ENCODE results near the gene CPNE7. TPM values are rescaled to one million over a fixed set of nuclear protein-coding genes. Genes with fewer than 3 reads are reported as not detected.
"Not testable (repeated sequence)": the region's sequence is repeated elsewhere in the genome, so short reads cannot be mapped to it uniquely, and the experiment has no call there.

The CPNE7 gene
- total RNA-seq, 1 donor from 2014 or later = 3.6 TPM

DNA sequence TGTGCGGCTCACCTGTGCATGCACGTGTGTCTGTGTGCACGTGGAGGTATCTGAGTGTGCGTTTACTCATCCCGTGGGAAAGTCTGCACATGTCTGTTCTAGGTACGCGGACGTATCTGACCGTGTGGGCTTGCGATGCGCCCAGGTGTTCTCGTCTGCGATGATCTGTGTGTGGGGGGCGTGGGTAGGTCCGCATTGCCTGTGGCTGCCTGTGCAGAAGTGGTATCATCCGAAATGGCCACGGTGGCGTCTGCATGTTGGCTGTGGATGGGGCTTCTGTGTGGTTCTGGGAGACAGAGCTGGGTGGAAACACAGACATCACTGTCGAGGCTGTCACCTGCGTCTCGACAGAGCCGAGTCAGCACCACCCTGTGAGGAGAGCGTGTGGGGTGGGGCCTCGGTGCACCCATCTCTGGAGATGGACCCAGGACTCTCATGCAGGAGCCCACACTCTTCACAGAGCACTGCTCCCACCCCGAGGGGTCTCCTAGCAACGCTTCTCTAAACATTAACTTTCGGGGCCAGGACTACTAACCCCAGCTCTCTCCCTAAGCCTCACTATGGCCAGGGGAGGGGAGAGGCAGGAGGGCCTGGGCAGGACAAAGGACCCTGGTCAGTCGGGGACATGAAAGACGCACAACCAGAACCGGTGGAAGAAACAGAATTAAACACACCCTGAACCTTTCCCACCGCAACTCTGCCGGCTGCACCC lies 46.3 kb downstream of the CPNE7 start:
- DNase-seq (ENCODE audit: low spot score) = no peak

DNA sequence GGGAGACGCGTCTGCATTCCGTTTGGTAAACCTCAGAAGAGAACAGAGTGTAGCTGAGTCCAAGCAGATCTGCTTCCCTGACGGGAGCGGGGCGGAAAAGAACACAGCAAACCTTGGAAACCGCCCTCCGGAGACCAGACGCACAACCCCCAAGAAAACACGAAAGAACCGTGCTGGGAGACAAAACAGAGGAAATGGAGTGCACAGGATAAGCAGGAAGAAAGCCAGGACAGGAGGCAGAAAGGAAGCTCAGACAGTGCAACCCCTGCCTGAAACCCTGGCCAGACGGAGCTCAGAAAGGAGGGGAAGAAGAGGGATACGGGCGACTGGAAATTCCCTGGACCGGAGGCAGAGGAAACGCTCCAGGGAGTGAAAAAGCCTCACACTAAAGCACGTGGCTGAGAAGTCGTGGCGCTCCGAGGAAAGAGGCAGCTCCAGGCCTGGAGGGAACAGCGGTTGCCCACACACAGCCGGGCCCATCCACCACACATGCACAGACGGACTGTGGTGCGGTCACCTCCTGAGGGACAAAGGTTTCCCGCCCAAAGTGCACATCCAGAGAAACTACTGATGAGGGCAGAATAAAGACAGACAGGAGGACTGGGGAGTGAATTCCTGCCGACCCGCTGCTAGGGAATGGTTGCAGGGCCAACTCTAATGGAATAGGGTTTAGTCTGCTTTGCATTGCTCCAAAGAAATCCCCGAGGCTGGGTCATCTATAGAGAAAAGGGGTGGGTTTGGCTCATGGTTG lies 48.1 kb downstream of the CPNE7 start:
- no peak for DNase-seq (ENCODE audit: low spot score)

DNA sequence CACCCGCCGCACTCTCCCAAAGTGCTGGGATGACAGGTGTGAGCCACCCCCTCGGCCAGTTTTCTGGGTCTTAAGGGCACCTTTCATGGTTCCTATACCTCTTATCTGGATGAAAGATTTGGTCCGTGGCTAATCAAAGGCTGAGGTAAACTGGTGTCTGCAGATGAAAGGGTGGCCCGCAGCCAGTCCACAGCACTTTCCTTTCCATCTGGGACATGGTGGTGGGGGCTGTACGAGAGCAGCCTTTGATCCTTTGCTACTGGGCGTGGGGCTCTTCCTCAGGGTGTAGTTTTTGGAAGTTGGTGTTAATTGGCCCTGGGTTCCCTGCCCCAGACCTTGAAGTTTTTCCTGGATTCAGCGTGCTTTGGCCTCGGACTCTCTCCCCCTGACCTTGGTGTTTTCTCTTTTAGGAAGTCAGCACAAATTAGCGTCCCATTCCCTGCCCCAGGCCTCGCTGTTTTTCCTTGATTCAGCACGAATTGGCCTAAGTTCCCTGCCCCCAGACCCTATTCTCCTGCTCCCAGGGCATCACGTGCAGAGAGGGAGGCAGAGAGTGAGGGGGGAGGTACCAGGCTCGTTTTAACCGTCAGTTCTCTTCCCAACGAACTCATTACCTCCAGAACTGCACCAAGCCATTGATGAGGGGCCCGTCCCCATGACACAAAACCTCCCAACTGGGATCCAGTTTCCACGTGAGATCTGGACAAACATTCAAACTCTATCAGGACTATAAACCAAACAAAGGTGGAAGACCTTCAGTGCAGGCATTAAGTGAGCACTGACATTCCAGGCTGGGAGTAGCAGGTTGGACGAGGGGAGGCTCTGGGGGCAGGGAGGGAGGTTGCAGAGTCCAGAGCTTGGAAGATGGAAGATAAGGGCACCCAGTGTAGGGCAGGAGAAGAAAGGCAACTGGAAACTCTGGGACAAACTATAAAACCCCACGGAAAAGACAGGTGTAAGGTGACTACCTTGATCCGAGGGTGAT lies 49.5 kb downstream of the CPNE7 start:
- DNase-seq (ENCODE audit: low spot score) = no peak

DNA sequence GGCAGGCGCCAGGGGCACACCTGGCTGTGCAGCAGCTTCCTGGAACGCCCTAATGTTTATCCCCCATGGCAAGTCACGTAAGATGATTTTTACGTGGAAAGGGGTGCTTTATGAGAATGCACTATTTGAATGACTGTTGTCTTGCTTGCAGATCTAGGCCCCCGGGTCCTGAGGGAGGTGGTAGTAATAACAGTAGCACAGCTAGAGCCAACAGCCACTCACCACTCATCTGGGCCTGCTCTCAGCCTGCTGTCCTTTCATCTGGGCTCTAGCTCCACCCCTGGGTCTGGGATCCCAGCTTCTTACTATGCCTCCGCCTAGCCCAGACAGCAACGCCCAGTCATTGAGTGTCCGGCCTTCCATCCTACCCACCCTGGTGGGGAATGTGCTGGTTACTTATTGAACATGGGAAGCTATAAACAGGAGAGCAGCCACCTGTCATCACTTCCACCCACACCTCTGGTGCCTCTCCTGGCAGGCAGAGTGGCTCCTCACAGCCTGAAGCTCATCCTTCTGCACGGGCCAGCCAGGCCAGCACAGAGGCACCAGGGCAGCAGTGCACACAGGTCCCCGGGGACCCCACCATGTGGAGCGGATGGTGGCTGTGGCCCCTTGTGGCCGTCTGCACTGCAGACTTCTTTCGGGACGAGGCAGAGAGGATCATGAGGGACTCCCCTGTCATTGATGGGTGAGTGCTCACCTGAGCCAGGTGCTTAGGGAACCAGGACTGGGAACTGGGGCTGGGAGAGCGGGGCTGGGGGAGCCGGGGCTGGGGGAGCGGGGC lies 54.5 kb downstream of the CPNE7 start:
- no peak for DNase-seq (ENCODE audit: low spot score)

DNA sequence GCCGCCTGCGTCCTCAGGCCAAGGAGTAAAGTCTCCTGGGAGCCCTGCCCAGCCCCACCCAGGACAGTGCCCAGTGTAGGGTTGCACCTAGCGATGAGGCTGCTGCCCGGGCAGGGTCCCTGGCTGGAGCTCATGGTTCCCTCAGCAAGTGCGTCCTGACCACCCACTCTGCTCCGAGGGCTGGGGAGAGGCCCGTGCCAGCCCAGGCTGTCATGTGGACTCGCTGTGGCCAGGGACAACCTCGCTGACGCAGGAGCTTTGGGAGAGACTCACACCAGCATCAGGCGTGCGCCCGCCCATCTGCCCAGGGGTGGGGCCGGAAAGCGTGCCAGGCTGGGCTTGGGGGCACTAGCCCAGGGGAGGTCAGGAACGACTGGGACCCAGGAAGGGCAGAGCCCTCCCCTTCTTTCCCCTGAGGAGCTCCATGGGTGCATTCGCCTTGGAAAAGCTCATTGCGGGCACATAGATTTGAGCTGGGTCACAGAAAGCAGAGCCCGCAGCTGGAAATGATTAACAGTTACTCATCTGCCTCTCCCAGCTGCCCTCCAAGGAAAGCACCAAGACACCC lies 57.6 kb downstream of the CPNE7 start:
- no peak for DNase-seq (ENCODE audit: low spot score)

DNA sequence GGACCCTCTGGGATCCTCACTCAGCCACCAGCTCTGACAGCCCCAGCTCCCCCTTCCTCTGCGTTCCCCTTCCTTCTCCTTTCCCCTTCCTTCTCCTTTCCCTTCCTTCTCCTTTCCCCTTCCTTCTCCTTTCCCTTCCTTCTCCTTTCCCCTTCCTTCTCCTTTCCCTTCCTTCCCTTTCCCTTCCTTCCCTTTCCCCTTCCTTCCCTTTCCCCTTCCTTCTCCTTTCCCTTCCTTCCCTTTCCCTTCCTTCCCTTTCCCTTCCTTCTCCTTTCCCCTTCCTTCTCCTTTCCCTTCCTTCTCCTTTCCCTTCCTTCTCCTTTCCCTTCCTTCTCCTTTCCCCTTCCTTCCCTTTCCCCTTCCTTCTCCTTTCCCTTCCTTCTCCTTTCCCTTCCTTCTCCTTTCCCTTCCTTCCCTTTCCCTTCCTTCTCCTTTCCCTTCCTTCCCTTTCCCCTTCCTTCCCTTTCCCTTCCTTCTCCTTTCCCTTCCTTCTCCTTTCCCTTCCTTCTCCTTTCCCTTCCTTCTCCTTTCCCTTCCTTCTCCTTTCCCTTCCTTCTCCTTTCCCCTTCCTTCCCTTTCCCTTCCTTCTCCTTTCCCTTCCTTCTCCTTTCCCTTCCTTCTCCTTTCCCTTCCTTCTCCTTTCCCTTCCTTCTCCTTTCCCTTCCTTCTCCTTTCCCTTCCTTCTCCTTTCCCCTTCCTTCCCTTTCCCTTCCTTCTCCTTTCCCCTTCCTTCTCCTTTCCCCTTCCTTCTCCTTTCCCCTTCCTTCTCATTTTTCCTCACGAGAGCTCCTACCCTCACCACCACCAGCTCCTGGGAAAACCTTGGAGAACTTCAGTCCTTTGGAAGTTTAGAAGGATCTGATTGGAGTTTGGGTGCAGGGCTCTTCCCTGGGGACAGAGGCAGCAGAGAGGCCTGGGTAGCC lies 59.2 kb downstream of the CPNE7 start:
- not testable (repeated sequence) for DNase-seq (ENCODE audit: low spot score)

DNA sequence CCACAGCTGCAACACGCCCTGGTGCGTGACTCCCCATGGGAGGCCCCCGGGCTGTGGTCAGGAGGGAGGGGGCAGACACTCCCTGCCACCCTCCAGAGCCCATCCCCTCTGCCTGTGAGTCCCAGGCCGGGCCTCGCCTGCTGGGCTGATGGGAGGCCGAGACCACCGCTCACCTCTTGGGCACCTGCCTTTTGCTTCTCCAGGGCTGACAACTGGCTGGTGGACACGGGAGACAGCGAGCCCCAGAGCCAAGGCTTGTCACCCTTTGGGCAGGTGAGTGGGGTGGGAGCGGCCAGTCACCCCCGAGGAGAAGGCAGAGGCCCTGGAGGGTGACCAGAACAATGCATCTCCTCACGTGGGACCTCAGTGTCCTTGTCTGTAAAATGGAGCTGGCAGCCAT lies 61.1 kb downstream of the CPNE7 start:
- no peak for DNase-seq (ENCODE audit: low spot score)

DNA sequence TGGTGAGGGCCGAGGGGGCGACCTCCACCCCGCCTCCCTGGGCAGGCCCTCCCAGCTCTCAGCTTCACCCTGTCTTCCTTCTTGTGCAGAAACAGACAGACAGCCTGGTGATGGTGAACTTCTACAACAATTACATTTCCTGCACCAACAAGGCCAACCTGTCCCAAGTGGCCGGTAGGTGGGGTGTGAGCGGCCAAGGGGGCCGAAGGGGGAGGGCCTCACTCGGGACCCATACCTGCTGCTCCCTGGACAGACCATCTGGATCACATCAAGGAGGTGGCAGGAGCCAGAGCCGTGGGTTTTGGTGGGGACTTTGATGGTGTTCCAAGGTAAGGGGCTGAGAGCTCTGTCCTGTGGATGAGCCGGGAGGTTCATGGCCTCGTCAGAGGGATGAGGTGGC lies 61.8 kb downstream of the CPNE7 start:
- DNase-seq (ENCODE audit: low spot score) = no peak

DNA sequence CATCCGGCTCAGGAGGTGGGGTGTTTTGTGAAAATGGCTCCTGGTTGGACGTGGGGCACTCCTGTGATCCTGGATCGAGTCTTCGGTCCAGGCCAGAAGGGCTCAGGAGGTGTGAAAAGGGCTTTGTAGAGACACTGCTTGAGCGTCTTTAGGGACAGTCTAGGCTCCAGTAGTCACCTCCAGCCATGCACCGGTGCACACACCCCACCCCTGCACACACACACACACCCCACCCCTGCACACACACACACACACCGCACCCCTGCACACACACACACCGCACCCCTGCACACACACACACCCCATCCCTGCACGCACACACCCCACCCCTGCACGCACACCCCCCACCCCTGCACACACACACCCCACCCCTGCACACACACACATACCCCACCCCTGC lies 62.9 kb downstream of the CPNE7 start:
- no peak for DNase-seq (ENCODE audit: low spot score)

DNA sequence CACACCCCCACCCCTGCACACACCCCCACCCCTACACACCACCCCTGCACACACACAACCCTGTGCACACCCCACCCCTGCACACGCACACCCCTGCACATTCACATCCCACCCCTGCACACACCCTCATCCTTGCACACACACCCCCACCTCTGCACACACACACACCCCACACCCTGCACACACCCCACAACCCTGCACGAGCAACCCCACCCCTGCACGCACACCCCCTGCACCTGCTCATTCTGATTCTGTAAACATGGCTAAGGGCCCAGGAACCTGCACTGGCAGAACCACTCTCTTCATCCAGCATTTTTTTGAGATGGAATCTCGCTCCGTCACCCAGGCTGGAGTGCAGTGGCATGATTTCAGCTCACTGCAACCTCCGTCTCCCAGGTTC lies 63.8 kb downstream of the CPNE7 start:
- DNase-seq (ENCODE audit: low spot score) = no peak

DNA sequence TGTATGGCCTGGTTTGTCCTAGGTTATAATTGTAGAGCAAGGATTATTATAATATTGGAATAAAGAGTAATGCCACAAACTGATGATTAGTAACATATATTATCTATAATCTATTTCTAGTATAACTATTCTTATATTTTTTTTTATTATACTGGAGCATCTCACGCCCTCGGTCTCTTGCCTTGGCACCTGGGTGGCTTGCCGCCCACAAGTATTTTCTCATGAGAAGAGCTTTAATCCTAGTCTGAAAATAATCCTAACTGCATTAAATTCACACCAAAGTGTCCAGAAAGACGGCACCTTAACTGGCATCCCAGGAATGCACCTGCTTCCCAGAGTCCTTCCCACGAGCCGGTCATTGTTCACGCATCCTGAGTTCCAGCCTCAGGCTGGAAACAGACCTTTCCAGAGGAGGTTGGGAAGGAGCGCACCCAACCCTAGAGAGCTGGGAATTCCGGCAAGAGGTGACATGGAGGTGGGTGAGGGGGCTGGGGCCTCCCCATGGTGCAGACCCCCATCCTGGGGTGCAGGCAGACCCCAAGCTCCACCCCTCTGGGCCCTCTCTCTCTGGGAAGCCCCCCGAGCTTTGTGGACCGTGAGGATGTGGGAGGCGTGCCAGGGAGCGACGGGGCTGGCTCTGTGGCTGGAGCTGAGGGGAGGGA lies 66.0 kb downstream of the CPNE7 start:
- no peak for DNase-seq (ENCODE audit: low spot score)

DNA sequence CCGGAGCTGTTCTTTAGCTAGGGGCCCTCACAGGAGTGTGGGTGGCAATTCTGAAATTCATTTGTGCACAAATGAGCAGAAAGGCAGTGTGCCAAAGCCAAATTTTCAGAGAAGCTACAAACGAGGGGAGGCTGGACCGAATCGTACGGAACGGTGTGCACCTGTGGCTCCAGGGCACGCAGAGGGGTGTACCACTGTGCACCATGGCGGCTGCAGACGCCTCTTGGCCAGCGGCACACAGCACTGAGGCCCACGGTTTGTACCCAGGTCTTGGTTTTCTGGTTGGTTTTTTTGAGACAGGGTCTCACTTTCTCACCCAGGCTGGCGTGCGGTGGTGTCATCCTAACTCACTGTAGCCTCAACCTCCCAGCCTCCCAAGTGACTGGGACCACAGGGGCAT lies 67.0 kb downstream of the CPNE7 start:
- no peak for DNase-seq (ENCODE audit: low spot score)

DNA sequence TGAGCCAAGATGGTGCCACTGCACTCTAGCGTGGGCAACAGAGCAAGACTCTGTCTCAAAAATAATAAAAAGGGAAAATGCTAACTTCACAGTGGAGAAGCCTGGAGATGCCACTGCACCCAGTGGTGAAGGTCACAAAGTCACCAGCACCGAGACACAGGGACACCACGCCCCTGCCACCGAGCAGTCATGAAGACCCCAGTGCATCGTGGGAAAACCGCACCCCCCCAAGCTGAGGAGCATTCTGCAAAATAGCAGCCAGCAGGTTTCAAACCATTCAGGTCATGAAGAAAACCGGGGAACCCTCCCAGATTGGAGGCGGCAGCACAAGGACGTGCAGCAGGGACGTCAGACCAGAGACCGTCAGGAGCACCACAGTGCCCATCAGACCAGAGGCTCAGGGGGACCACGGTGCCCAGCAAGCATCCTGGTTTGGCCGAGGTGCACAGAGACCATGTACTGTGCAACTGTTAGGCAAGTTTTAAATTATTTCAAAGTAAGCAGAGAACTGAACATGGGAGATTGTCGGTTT lies 68.3 kb downstream of the CPNE7 start:
- DNase-seq (ENCODE audit: low spot score) = no peak

DNA sequence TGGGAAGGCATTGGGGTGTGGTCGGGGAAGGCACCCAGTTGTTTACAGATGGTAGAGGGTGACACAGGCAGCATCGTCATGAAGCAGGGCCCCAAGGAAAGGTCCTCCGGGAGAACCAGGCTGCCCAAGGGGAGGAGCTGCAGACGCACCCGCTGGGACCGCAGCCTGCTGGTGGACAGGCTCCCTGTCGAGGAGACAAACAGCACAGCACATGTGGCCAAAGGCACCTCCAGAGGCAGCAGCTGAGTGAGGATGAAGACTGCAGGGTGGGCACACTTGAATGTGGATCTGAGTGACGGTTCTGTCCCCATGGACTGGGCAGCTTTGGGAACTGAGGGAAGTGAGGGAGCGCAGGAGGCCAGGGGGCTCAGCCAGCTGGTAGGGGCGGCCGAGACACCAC lies 69.6 kb downstream of the CPNE7 start:
- no peak for DNase-seq (ENCODE audit: low spot score)

DNA sequence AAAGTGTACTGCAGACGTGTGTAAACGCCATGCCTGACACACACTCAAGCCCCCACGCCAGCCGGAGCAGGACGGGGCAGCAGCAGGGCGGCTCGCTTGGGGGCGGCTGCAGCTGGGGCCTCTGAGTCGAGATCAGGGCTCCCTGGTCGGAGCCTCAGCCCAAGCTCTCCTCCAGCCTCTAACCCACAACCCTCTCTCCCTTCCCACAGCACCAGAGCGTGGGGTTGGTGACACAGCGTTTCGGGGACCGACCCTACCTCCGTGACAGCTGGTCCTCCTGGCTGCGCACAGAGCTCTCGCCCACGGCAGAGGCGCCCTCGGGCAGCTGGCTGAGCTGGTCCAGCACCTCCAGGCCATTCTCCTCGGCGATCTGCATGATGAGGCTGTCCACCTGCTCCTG lies 70.7 kb downstream of the CPNE7 start:
- no peak for DNase-seq (ENCODE audit: low spot score)
